Upper lobe of left lung (tissue), 4 donors: ENCODE data around the gene NKD2.

ENCODE experiments used
- CTCF ChIP-seq, 6 experiments: fragments of 450-650 bp in 4 of 6; fragments of 200-600 bp in 2 of 6; sonication (generic) in 2 of 6; IDR thresholded peaks; one replicate each; pipeline ENCODE4 v1.5.1; 2016 to 2019; ENCODE audit warnings: antibody characterized with exemption in 6 of 6
- EP300 ChIP-seq, 4 donors: sonication (generic); formaldehyde crosslinking; IDR thresholded peaks; one replicate each; pipeline ENCODE4 v1.5.1; 2017; ENCODE audit warnings: antibody characterized with exemption in 4 of 4, control low read depth in 2 of 4
- POLR2AphosphoS5 ChIP-seq, 2 donors: sonication (generic); formaldehyde crosslinking; IDR thresholded peaks; one replicate each; pipeline ENCODE4 v1.5.1; 2017; ENCODE audit warnings: antibody characterized with exemption in 2 of 2

- TF ChIP-seq CTCF (IDR thresholded peaks at IDR 0.05) (no peak), POLR2AphosphoS5 (IDR thresholded peaks at IDR 0.05) (no peak), EP300 (IDR thresholded peaks at IDR 0.05) (no peak)
These were observed 55.2 kb downstream of the NKD2 start for GRCh38 chr5:1063661-1064382.
